GM20431 (cell line): ENCODE measurements around the gene KANK4.
"Not testable (repeated sequence)": the region's sequence is repeated elsewhere in the genome, so short reads cannot be mapped to it uniquely, and the experiment has no call there.

Experiments used
- in situ Hi-C: fragments of 300-500 bp; cut with MseI, MboI; formaldehyde crosslinking; loops from one replicate; pipeline ENCODE4 v1.15.0; 2020; ENCODE audit warnings: low sequenced_read_pairs; ENCODE audit not compliant: unreplicated experiment

The KANK4 gene

DNA sequence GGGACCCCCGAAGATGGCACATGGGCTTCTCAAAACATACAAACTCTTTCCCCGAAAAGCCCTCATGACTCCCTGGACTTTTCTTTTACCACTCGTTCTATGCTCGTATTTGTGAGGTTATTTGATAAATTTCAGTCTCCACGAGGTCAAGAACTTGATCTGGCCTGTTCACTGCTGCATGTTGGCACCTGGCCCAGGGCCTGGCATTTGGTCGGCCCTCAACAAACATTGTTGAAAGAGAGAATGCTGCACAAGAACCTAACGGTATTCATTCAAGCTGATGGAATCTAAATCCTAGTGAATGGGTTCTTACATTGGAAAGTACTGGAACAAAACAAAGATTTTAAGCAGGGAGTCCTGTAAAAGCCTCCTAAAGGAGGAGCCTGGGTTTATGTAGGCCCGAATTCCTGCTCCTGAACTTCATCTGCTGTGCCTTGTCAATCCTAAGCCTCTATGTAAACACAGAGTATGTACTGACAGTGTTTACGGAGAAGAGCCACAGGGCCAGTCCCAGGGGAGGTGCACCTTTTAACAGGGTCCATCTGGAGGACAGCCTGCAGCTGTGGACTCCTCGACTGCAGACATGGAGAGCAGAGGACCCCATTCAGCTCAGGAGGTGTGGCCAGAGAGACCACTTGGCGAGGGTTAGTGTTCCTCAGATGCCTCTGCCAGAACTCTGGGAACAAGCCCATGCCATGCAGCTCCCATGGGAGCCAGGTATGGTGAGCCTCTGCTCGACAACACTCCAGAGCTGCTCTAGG is 77.7 kb downstream of the KANK4 start:
- in situ Hi-C loops = no loop called here

GRCh38 chr1:62240651-62241370 is 78.4 kb downstream of the KANK4 start:
- in situ Hi-C loops = no loop called here

DNA sequence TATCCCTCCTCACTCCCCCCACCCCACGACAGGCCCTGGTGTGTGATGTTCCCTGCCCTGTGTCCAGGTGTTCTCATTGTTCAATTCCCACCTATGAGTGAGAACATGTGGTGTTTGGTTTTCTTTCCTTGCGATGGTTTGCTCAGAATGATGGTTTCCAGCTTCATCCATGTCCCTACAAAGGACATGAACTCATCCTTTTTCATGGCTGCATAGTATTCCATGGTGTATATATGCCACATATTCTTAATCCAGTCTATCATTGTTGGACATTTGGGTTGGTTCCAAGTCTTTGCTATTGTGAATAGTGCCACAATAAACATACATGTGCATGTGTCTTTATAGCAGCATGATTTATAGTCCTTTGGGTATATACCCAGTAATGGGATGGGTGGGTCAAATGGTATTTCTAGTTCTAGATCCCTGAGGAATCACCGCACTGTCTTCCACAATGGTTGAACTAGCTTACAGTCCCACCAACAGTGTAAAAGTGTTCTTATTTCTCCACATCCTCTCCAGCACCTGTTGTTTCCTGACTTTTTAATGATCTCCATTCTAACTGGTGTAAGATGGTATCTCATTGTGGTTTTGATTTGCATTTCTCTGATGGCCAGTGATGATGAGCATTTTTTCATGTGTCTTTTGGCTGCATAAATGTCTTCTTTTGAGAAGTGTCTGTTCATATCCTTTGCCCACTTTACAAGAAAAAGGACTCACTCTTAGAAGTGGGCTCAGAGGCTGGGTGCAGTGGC is 79.4 kb downstream of the KANK4 start:
- in situ Hi-C loops = not testable (repeated sequence)

GRCh38 chr1:62238507-62238906 is 80.7 kb downstream of the KANK4 start:
- in situ Hi-C loops = no loop called here

- in situ Hi-C loops = no loop called here
Measured at GRCh38 chr1:62237950-62238374, 81.3 kb downstream of the KANK4 start.

- in situ Hi-C loops = no loop called here
Measured at GRCh38 chr1:62237361-62237760, 81.9 kb downstream of the KANK4 start.

- in situ Hi-C loops = no loop called here
Measured at GRCh38 chr1:62235576-62235975, 83.7 kb downstream of the KANK4 start.

DNA sequence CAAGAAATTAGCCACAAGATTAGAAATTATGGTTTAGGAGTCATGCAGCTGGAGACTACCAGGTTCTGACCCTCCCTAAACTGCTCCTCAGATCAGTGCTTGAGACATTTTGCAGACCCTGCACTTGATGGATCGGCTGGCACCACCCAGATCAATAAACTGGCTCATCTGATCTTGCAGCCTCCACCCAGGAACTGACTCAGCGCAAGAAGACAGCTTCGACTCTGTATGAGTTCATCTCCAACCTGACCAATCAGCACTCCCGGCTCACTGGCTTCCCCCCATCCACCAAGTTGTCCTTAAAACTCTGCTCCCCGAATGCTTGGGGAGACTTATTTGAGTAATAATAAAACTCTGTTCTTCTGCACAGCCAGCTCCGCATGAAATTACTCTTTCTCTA is 84.5 kb downstream of the KANK4 start:
- in situ Hi-C loops = no loop called here

GRCh38 chr1:62233926-62234450 is 85.2 kb downstream of the KANK4 start:
- in situ Hi-C loops = no loop called here

DNA sequence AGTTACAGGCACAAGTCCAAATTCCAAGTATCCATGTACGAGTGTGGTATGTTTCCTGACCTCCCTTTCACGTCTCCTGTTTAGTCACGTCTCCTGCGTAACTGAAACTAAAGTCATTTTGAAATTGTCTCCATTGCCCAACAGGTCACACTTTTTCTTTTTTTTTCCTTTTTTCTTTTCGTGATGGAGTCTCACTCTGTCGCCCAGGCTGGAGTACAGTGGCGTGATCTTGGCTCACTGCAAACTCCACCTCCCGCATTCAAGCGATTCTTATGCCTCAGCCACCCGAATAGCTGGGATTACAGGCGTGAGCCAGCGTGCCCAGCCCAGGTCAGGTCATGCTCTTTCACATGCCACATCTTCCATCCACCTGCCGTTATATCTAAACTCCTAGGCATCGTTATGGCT is 86.4 kb downstream of the KANK4 start:
- in situ Hi-C loops = no loop called here

DNA sequence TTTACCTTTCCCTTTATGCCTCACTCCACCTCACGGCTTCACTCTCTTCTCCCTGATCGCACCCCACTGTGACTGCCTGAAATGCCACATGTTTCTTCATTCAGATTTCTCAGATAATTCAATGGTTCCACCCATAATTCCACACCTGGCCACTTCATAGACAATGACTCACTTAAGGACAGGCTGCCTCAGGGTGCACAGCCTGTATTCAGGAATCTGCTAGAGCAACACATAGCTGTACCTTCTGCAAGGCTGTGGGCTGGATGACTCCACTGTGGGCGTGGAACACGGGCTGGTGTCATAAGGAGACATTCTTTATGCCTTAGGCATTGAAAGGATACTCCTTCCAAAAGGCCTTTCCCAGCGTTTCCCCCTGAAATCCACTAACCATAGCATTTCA is 88.5 kb downstream of the KANK4 start:
- in situ Hi-C loops = no loop called here

- in situ Hi-C loops = no loop called here
Measured at GRCh38 chr1:62229932-62230331, 89.3 kb downstream of the KANK4 start.

- in situ Hi-C loops = no loop called here
Measured at GRCh38 chr1:62229468-62229867, 89.8 kb downstream of the KANK4 start.

DNA sequence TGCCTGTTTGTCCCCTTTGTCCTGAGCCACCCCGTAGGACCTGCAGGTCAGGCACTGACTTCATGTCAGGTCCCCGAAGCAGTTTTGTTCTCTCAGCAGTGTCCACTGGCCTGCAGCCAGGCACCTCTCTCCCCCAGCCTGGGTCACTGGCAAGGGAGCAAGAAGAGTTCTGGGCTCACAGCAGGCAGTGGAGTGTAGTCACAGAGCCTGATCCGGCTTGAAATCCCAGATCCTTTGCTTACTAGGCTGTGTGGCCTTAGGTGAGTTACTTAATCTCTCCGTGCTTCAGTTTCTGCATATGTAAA is 90.4 kb downstream of the KANK4 start:
- in situ Hi-C loops = no loop called here

DNA sequence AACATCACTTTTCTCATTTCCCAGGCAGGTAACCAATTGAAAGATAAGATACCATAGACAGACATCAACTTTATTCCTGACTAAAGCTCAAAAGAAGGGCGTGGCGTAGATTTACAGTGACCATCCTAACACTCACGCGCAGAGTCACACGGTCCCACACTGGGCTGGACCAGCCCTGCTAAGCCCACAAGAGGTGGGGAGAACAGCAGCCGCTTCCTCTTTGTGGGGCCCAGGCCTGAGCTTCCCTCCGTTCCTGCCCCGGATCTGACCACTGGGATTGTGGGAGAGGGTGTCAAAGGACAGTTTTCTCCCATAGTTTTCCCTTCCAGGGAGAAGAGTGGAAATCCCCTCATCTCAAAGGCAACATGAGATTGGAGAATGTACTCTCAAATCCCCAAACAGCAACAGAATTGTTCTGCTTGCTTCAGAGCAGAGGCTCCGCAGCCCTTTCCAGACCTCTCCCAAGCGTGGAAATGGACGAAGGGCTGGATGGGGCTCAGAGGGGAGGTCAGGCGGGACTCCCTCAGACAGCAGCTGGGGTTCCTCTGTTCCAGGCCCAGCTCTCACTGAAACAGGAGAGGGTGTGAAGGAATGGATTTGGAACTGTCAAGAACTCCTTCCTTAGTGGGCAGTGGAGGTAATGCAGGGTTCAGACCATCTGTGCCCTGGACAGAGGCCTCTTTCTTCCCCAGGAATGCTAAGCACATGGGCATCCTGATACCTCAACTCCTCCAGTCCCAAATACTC is 90.9 kb downstream of the KANK4 start:
- in situ Hi-C loops = no loop called here

DNA sequence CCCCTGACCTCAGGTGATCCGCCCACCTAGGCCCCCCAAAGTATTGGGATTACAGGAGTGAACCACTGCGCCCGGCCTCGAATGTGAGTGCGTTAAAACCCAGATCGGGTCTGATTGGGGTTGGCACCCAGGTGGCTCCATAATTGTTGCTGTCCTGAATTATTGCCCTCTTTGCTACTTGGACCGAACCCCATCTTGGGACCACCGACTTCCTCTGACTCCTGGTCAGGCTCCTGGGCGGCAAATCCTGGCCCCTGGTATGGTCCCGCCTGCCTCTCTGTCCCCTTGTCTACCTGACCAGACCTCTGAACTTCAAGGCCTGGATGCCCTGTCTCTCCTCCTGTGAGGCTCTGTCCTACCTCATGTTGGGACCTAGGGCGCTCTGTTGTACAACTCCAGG is 91.7 kb downstream of the KANK4 start:
- in situ Hi-C loops = no loop called here

DNA sequence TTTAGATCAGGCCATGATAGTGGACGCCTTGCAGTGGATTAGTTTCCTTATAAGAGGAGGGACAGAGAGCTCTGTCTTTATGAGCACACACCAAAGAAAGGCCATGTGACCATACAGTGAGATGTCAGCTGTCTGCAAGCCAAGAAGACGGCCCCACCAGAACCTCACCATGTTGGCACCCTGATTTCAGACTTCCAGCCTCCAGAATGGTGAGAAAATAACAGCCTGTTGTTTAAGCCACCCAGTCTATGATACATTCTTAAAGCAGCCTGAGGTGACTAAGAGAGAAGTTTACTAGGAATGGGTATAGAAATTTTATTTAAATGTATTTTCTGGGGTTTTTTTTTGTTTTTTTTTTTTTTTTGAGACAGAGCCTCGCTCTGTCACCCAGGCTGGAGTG is 95.1 kb downstream of the KANK4 start:
- in situ Hi-C loops = no loop called here

DNA sequence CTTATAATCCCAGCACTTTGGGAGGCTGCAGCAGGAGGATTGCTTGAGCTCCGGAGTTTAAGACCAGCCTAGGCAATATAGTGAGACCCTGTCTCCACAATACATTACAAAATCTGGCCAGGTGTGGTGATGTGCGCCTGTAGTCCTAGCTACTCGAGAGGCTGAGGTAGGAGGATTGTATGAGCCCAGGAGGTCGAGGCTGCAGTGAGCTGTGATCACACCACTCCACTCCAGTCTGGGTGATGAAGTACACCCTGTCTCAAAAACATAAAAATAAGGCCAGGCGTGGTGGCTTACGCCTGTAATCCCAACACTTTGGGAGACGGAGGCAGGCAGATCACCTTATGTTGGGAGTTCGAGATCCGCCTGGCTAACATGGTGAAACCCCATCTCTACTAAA is 96.9 kb downstream of the KANK4 start:
- in situ Hi-C loops = no loop called here

DNA sequence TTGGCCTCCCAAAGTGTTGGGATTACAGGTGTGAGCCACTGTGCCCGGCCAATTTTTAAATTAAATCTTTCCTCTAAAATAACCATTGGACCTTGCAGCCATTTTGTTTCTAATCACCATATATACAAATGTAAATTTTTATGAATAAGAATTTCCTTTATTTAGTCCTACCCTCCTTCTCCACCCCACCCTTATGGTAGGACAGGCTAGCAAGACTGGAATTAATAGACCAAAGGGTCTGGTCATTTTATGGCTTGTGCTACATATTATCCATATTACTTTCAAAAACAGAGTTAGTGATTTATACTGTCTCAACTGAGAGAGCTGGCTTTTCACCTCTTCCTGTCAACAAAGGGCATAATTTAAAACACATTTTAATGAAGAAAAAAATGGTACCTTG is 98.1 kb downstream of the KANK4 start:
- in situ Hi-C loops = no loop called here

- in situ Hi-C loops = not testable (repeated sequence)
Measured at GRCh38 chr1:62220456-62220855, 98.8 kb downstream of the KANK4 start.
